K562 (cell line): ENCODE data around the gene SLC26A2. TPM values are rescaled to one million over a fixed set of nuclear protein-coding genes. Genes with fewer than 3 reads are reported as not detected.

Source experiments
- CBFA2T3 ChIP-seq: fragments of 450-650 bp; IDR thresholded peaks from 2 replicates; pipeline ENCODE4 v1.6.1; 2017
- EHMT2 ChIP-seq: fragments of 450-650 bp; IDR thresholded peaks from 2 replicates; pipeline ENCODE4 v1.6.1; 2018; ENCODE audit warnings: antibody characterized with exemption
- ERF ChIP-seq: fragments of 450-650 bp; formaldehyde crosslinking; IDR thresholded peaks from 2 replicates; pipeline ENCODE4 v1.4.0; 2020; ENCODE audit warnings: mild to moderate bottlenecking, mixed read lengths
- ETV6 ChIP-seq, 3 experiments: fragments of 150-350 bp in 1 of 3; sonication (generic) in 1 of 3; formaldehyde crosslinking in 1 of 3; IDR thresholded peaks; 2 replicates each; pipeline versions ENCODE4 v1.6.1 to v1.8.0; 2014 to 2022; ENCODE audit warnings: borderline replicate concordance in 2 of 3, low read depth in 2 of 3, antibody characterized with exemption in 1 of 3, low read length in 1 of 3, mild to moderate bottlenecking in 1 of 3, missing genetic modification reagents in 1 of 3
- NCOA6 ChIP-seq: fragments of 450-650 bp; IDR thresholded peaks from 2 replicates; pipeline ENCODE4 v1.6.1; 2017; ENCODE audit warnings: mild to moderate bottlenecking
- PCBP2 ChIP-seq: fragments of 200-400 bp; formaldehyde crosslinking; IDR thresholded peaks from 2 replicates; pipeline ENCODE4 v1.6.1; 2018; ENCODE audit warnings: low read length, low read depth, mild to moderate bottlenecking, moderate library complexity; ENCODE audit not compliant: poor library complexity, severe bottlenecking
- RBM22 ChIP-seq: fragments of 200-400 bp; formaldehyde crosslinking; IDR thresholded peaks from 2 replicates; pipeline ENCODE4 v1.6.1; 2018; ENCODE audit warnings: low read length, low read depth; ENCODE audit not compliant: poor library complexity, severe bottlenecking
- SAFB ChIP-seq: fragments of 200-400 bp; formaldehyde crosslinking; IDR thresholded peaks from 2 replicates; pipeline ENCODE4 v1.6.1; 2017; ENCODE audit warnings: low read depth, low read length, borderline replicate concordance
- SPI1 ChIP-seq: IDR thresholded peaks from 2 replicates; pipeline ENCODE4 v1.6.1; 2011; ENCODE audit warnings: low read depth, low read length, control low read depth, borderline replicate concordance
- TEAD1 ChIP-seq, 2 experiments: fragments of 450-650 bp in 1 of 2; sonication (generic) in 1 of 2; formaldehyde crosslinking; IDR thresholded peaks; 2 replicates each; pipeline versions ENCODE4 v1.4.0 to v1.8.0; 2020 to 2022; ENCODE audit warnings: mild to moderate bottlenecking in 2 of 2, missing genetic modification reagents in 1 of 2
- U2AF1 ChIP-seq: fragments of 200-400 bp; formaldehyde crosslinking; optimal IDR thresholded peaks from 2 replicates; pipeline ENCODE3; 2017; ENCODE audit warnings: mild to moderate bottlenecking, low read depth, low read length, moderate library complexity
- ZNF584 ChIP-seq: fragments of 200-800 bp; sonication (Bioruptor generic); IDR thresholded peaks from 2 replicates; pipeline ENCODE4 v1.6.1; 2016; ENCODE audit warnings: low read depth, mild to moderate bottlenecking, missing genetic modification characterization, missing compliant biosample characterization
- polyA plus RNA-seq, 8 experiments: library from polyadenylated mRNA; depleted of rRNA in 4 of 8; stranded (reverse) in 5 of 8; unstranded in 3 of 8; fragments of >200 nt; fragmentation: Nextera tagmentation in 2 of 8; fragmentation: Illumina TruSeq in 1 of 8; extraction: Ambion mirVana in 2 of 8; extraction: Trizol in 1 of 8; gene quantifications; 2 replicates each; pipeline versions ENCODE4 v1.2.1 to v1.2.3, GENCODE V29; 2011 to 2014; ENCODE audit warnings: inconsistent platforms in 1 of 8, missing spikeins in 1 of 8
- total RNA-seq, 7 experiments: library from RNA; depleted of rRNA in 6 of 7; stranded (reverse); fragments of >200 nt in 6 of 7; fragmentation: Illumina TruSeq in 2 of 7; extraction: Trizol in 2 of 7; gene quantifications; 2 replicates each; pipeline versions ENCODE4 v1.2.1 to v1.2.3, GENCODE V29; 2011 to 2021; ENCODE audit warnings: low replicate concordance in 1 of 7
- TF ChIP-seq, protein P1 (sequence below): fragments of 250-450 bp; sonication (Bioruptor Pico); IDR thresholded peaks from 2 replicates; pipeline ENCODE4 v1.8.0; 2021; ENCODE audit warnings: borderline replicate concordance, mild to moderate bottlenecking, moderate library complexity; ENCODE audit not compliant: poor library complexity, severe bottlenecking
- TF ChIP-seq, protein P2 (sequence below): fragments of 250-450 bp; sonication (Bioruptor Pico); IDR thresholded peaks from 2 replicates; pipeline ENCODE4 v1.4.0; 2020; ENCODE audit warnings: mild to moderate bottlenecking, moderate library complexity
- TF ChIP-seq, protein P3 (sequence below): fragments of 250-450 bp; sonication (Bioruptor Pico); IDR thresholded peaks from 2 replicates; pipeline ENCODE4 v1.8.0; 2022; ENCODE audit warnings: inconsistent platforms
- TF ChIP-seq, protein P4 (sequence below), 2 experiments: fragments of 200-800 bp in 1 of 2; sonication (Bioruptor generic) in 1 of 2; sonication (generic) in 1 of 2; formaldehyde crosslinking in 1 of 2; IDR thresholded peaks in 1 of 2; conservative IDR thresholded peaks in 1 of 2; 2 replicates each; pipeline versions ENCODE4 v1.5.0 to v1.6.1; 2016 to 2020; ENCODE audit warnings: missing compliant biosample characterization in 1 of 2, missing genetic modification characterization in 1 of 2, missing genetic modification reagents in 1 of 2
- TF ChIP-seq, protein P5 (sequence below): fragments of 250-450 bp; sonication (Bioruptor Pico); IDR thresholded peaks from 2 replicates; pipeline ENCODE4 v1.5.0; 2022; ENCODE audit warnings: mild to moderate bottlenecking

The SLC26A2 gene
- total and polyA plus RNA-seq, 9 of the 15 experiments (the other 6 are each of a cell fraction or from before 2014, with no cell fraction given) = 1.1 to 6.3 (median 3.6) TPM

DNA sequence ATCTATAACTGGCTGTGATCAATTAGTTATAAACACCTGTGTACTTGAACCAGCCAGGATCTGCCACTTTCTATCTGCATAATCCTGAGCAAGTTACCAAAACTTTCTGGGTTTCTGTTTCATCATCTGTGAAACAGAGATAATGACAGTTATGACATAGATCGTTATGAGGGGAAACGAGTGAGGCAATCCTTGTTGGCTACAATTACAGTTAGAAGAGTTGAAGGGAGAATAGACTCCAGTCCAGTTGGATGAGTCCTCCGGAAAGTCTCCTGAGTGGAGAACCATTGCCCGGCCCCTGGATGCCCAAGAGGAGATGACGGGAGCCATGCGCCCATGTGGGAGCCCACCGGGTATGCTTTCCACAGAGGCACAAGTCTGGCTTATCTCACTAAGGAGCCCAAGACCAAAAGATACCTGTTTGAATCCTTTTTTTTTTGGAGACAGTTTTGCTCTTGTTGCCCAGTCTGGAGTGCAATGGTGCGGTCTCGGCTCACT, 20.4 kb upstream of the SLC26A2 start (continued):
- no peak for TF ChIP-seq ETV6 (IDR thresholded peaks at IDR 0.05; ENCODE audit: borderline replicate concordance in 1 of 2, low read depth in 2 of 2, low read length in 1 of 2)
- TF ChIP-seq ETV6 (CRISPR knock-in tag; IDR thresholded peaks at IDR 0.05; ENCODE audit: borderline replicate concordance) = no peak
- TF ChIP-seq EHMT2 = peak; percentile 80
- TF ChIP-seq, protein P1, sequence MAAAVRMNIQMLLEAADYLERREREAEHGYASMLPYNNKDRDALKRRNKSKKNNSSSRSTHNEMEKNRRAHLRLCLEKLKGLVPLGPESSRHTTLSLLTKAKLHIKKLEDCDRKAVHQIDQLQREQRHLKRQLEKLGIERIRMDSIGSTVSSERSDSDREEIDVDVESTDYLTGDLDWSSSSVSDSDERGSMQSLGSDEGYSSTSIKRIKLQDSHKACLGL (CRISPR knock-in tag) = no peak
- no peak for TF ChIP-seq ERF (CRISPR knock-in tag)
- TF ChIP-seq CBFA2T3 = peak; percentile 88
- TF ChIP-seq, protein P2, sequence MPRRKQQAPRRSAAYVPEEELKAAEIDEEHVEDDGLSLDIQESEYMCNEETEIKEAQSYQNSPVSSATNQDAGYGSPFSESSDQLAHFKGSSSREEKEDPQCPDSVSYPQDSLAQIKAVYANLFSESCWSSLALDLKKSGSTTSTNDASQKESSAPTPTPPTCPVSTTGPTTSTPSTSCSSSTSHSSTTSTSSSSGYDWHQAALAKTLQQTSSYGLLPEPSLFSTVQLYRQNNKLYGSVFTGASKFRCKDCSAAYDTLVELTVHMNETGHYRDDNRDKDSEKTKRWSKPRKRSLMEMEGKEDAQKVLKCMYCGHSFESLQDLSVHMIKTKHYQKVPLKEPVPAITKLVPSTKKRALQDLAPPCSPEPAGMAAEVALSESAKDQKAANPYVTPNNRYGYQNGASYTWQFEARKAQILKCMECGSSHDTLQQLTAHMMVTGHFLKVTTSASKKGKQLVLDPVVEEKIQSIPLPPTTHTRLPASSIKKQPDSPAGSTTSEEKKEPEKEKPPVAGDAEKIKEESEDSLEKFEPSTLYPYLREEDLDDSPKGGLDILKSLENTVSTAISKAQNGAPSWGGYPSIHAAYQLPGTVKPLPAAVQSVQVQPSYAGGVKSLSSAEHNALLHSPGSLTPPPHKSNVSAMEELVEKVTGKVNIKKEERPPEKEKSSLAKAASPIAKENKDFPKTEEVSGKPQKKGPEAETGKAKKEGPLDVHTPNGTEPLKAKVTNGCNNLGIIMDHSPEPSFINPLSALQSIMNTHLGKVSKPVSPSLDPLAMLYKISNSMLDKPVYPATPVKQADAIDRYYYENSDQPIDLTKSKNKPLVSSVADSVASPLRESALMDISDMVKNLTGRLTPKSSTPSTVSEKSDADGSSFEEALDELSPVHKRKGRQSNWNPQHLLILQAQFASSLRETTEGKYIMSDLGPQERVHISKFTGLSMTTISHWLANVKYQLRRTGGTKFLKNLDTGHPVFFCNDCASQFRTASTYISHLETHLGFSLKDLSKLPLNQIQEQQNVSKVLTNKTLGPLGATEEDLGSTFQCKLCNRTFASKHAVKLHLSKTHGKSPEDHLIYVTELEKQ = no peak
- no peak for TF ChIP-seq RBM22
- no peak for TF ChIP-seq SPI1
- no peak for TF ChIP-seq U2AF1
- TF ChIP-seq TEAD1 (CRISPR knock-in tag; IDR thresholded peaks at IDR 0.05) = no peak
- no peak for TF ChIP-seq ZNF584
- TF ChIP-seq, protein P3, sequence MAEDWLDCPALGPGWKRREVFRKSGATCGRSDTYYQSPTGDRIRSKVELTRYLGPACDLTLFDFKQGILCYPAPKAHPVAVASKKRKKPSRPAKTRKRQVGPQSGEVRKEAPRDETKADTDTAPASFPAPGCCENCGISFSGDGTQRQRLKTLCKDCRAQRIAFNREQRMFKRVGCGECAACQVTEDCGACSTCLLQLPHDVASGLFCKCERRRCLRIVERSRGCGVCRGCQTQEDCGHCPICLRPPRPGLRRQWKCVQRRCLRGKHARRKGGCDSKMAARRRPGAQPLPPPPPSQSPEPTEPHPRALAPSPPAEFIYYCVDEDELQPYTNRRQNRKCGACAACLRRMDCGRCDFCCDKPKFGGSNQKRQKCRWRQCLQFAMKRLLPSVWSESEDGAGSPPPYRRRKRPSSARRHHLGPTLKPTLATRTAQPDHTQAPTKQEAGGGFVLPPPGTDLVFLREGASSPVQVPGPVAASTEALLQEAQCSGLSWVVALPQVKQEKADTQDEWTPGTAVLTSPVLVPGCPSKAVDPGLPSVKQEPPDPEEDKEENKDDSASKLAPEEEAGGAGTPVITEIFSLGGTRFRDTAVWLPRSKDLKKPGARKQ (CRISPR knock-in tag) = no peak
- TF ChIP-seq PCBP2 = no peak
- TF ChIP-seq NCOA6 = no peak
- TF ChIP-seq, protein P4, sequence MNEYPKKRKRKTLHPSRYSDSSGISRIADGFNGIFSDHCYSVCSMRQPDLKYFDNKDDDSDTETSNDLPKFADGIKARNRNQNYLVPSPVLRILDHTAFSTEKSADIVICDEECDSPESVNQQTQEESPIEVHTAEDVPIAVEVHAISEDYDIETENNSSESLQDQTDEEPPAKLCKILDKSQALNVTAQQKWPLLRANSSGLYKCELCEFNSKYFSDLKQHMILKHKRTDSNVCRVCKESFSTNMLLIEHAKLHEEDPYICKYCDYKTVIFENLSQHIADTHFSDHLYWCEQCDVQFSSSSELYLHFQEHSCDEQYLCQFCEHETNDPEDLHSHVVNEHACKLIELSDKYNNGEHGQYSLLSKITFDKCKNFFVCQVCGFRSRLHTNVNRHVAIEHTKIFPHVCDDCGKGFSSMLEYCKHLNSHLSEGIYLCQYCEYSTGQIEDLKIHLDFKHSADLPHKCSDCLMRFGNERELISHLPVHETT (CRISPR knock-in tag; conservative IDR thresholded peaks at IDR 0.05 in 1 of 2, IDR thresholded peaks at IDR 0.05 in 1 of 2) = peak in 1 of 2 experiments; percentile 76; a peak in 2 of 4 replicates
- TF ChIP-seq, protein P5, sequence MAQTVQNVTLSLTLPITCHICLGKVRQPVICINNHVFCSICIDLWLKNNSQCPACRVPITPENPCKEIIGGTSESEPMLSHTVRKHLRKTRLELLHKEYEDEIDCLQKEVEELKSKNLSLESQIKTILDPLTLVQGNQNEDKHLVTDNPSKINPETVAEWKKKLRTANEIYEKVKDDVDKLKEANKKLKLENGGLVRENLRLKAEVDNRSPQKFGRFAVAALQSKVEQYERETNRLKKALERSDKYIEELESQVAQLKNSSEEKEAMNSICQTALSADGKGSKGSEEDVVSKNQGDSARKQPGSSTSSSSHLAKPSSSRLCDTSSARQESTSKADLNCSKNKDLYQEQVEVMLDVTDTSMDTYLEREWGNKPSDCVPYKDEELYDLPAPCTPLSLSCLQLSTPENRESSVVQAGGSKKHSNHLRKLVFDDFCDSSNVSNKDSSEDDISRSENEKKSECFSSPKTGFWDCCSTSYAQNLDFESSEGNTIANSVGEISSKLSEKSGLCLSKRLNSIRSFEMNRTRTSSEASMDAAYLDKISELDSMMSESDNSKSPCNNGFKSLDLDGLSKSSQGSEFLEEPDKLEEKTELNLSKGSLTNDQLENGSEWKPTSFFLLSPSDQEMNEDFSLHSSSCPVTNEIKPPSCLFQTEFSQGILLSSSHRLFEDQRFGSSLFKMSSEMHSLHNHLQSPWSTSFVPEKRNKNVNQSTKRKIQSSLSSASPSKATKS (CRISPR knock-in tag) = no peak
- no peak for TF ChIP-seq SAFB
